Measurements from ENCODE around the gene ME1. TPM values are rescaled to one million over a fixed set of nuclear protein-coding genes. Genes with fewer than 3 reads are reported as not detected.

The ME1 gene
- total and polyA plus RNA-seq, 9 of the 15 experiments (the other 6 are each of a cell fraction or from before 2014, with no cell fraction given): 3.2 to 10.4 (median 5.5) TPM

DNA sequence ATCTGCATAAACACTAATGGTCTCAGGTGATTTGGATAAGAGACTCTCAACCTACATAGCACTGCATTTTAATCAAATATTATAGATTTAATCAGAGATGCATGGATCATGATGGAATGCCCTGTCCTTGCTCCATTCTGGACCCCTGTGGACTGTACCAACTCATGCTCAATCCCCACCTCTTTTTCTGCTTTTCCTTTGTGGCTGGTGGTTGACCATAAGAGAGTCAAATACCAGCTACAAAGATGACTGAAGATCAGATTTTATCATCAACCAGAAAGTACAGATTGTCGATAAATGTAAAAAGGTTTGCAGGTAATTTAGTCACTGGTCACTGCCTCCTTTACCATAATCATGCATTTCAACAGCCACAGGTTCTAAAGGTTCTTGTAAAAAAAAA, 116.2 kb downstream of the ME1 start:
- no peak overlapping the region for H3K27ac ChIP-seq (ENCODE audit: extremely low read depth, low read depth, low read length)
- no peaks in the 10 kb centered on the region for H4K20me1 ChIP-seq (replicated peaks; ENCODE audit: control insufficient read depth, insufficient read depth, low read length)
- WGBS (ENCODE audit: insufficient coverage, low coverage, missing lambda C conversion rate): 54% methylated on average over 1 of the region's 1 CpG
- H3K27me3 ChIP-seq (ENCODE audit: control insufficient read depth in 2 of 2, insufficient read depth in 2 of 2, low read length in 2 of 2): no peaks in the 10 kb centered on the region
- ATAC-seq (no peak), FAIRE-seq (no peak), DNase-seq (ENCODE audit: extremely low read depth in 1 of 4, low spot score in 3 of 4) (no peak)
- BruUV-seq (replicated peaks): no TSS peak
- H3K4me2 ChIP-seq (ENCODE audit: insufficient read depth, low read length): no peak overlapping the region
- H3K4me3 ChIP-seq: no peak overlapping the region
- no peaks in the 10 kb centered on the region for H3K9me1 ChIP-seq (ENCODE audit: control insufficient read depth, insufficient read depth, low read length)
- H3K4me1 ChIP-seq (replicated peaks in 1 of 2; ENCODE audit: control insufficient read depth in 2 of 2, insufficient read depth in 2 of 2, low read length in 2 of 2): no peaks in the 10 kb centered on the region
- CTCF ChIA-PET (ENCODE audit: low intra/inter-chr PET ratio): no interaction called here
- H3K9ac ChIP-seq (ENCODE audit: insufficient read depth in 1 of 2, low read depth in 2 of 2, low read length in 2 of 2): no peak overlapping the region
- H3K36me3 ChIP-seq (ENCODE audit: control insufficient read depth, insufficient read depth, low read length): no peaks in the 10 kb centered on the region
- POLR2A ChIA-PET: no interaction called here
- H2AFZ ChIP-seq (ENCODE audit: low read depth, low read length): no peak overlapping the region
- intact Hi-C loops (cut with micrococcal nuclease): no loop called here
- TF ChIP-seq POLR2G (IDR thresholded peaks at IDR 0.05; ENCODE audit: low read depth, low read length) (no peak), RAD51 (IDR thresholded peaks at IDR 0.05; ENCODE audit: borderline replicate concordance, low read depth) (no peak), ZNF507 (tag; conservative IDR thresholded peaks at IDR 0.05) (no peak), NCOR1 (IDR thresholded peaks at IDR 0.05) (no peak), TAF9B (IDR thresholded peaks at IDR 0.05; ENCODE audit: partially characterized antibody) (no peak)
- H3K79me2 ChIP-seq (ENCODE audit: control insufficient read depth, insufficient read depth, low read length): no peaks in the 10 kb centered on the region
- in situ Hi-C loops (cut with MboI): no loop called here
- no peaks in the 10 kb centered on the region for H3K9me3 ChIP-seq (replicated peaks; ENCODE audit: control insufficient read depth, insufficient read depth, low read depth, low read length)

DNA sequence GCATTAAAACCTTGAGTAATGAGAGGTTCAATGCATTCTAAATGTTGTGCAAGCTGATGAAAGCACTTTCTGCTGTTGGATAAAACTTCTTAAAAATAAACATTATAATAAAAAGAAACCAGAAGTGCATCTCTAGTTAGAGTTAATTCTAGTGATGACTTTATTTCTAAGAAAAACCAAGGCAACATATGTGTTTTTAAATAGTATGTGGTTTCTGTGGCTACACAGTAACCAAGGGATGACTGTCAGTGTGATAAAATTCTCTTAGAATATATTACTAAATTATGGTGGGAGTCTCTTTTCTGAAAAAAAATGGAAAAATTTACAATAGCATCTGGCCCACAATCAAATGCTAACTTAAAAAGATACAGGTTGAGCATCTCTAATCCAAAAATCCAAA, 117.0 kb downstream of the ME1 start:
- Histone ChIP-seq H3K4me1 (replicated peaks in 1 of 2; ENCODE audit: control insufficient read depth in 2 of 2, insufficient read depth in 2 of 2, low read length in 2 of 2) (no peaks in the 10 kb centered on the region), H3K27ac (ENCODE audit: extremely low read depth, low read depth, low read length) (no peak overlapping the region), H3K9me1 (ENCODE audit: control insufficient read depth, insufficient read depth, low read length) (no peaks in the 10 kb centered on the region), H4K20me1 (replicated peaks; ENCODE audit: control insufficient read depth, insufficient read depth, low read length) (no peaks in the 10 kb centered on the region), H3K4me3 (no peak overlapping the region), H3K27me3 (ENCODE audit: control insufficient read depth in 2 of 2, insufficient read depth in 2 of 2, low read length in 2 of 2) (no peaks in the 10 kb centered on the region), H3K79me2 (ENCODE audit: control insufficient read depth, insufficient read depth, low read length) (no peaks in the 10 kb centered on the region), H3K9ac (ENCODE audit: insufficient read depth in 1 of 2, low read depth in 2 of 2, low read length in 2 of 2) (no peak overlapping the region), H3K4me2 (ENCODE audit: insufficient read depth, low read length) (no peak overlapping the region), H2AFZ (ENCODE audit: low read depth, low read length) (no peak overlapping the region), H3K36me3 (ENCODE audit: control insufficient read depth, insufficient read depth, low read length) (no peaks in the 10 kb centered on the region), H3K9me3 (replicated peaks; ENCODE audit: control insufficient read depth, insufficient read depth, low read depth, low read length) (no peaks in the 10 kb centered on the region)
- ChIA-PET CTCF (ENCODE audit: low intra/inter-chr PET ratio) (no interaction called here), POLR2A (no interaction called here)
- no TSS peak for BruUV-seq (replicated peaks)
- in situ Hi-C loops (cut with MboI): no loop called here
- intact Hi-C loops (cut with micrococcal nuclease): no loop called here
- FAIRE-seq (no peak), ATAC-seq (no peak), DNase-seq (ENCODE audit: extremely low read depth in 1 of 4, low spot score in 3 of 4) (no peak)
- TF ChIP-seq ZKSCAN8 (CRISPR knock-in tag; IDR thresholded peaks at IDR 0.05): no peak
- TF ChIP-seq POLR3G (IDR thresholded peaks at IDR 0.05; ENCODE audit: extremely low read depth, insufficient read length, insufficient replicate concordance): no peak
- TF ChIP-seq TSC22D4 (tag; IDR thresholded peaks at IDR 0.05): no peak
- TF ChIP-seq, protein P1, sequence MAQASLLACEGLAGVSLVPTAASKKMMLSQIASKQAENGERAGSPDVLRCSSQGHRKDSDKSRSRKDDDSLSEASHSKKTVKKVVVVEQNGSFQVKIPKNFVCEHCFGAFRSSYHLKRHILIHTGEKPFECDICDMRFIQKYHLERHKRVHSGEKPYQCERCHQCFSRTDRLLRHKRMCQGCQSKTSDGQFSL (CRISPR knock-in tag; IDR thresholded peaks at IDR 0.05): no peak
- TF ChIP-seq, protein P1 (tag; IDR thresholded peaks at IDR 0.05): no peak
- TF ChIP-seq RB1 (IDR thresholded peaks at IDR 0.05; ENCODE audit: low read depth): no peak
- no peak for TF ChIP-seq SNIP1 (IDR thresholded peaks at IDR 0.05; ENCODE audit: low read depth)
- no peak for TF ChIP-seq U2AF1 (optimal IDR thresholded peaks at IDR 0.05; ENCODE audit: low read depth, low read length)
- TF ChIP-seq XRCC4 (IDR thresholded peaks at IDR 0.05; ENCODE audit: extremely low read depth, insufficient read depth, insufficient read length): no peak
- TF ChIP-seq, protein P2, sequence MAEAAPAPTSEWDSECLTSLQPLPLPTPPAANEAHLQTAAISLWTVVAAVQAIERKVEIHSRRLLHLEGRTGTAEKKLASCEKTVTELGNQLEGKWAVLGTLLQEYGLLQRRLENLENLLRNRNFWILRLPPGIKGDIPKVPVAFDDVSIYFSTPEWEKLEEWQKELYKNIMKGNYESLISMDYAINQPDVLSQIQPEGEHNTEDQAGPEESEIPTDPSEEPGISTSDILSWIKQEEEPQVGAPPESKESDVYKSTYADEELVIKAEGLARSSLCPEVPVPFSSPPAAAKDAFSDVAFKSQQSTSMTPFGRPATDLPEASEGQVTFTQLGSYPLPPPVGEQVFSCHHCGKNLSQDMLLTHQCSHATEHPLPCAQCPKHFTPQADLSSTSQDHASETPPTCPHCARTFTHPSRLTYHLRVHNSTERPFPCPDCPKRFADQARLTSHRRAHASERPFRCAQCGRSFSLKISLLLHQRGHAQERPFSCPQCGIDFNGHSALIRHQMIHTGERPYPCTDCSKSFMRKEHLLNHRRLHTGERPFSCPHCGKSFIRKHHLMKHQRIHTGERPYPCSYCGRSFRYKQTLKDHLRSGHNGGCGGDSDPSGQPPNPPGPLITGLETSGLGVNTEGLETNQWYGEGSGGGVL (CRISPR knock-in tag; IDR thresholded peaks at IDR 0.05): no peak

All from K562 (cell line).